Activated CD8-positive, alpha-beta T cell treated with anti-CD3 and anti-CD28 coated beads for 36 hours (primary cell): Measurements from ENCODE around the gene PCDH9. TPM values are rescaled to one million over a fixed set of nuclear protein-coding genes. Genes with fewer than 3 reads are reported as not detected.

ENCODE experiments used
- ATAC-seq: fragments of 200-7000 bp; cut with Tn5 transposase; one replicate; pipeline ENCODE4 v1.10.0; 2021; ENCODE audit warnings: mild to moderate bottlenecking, moderate library complexity
- CTCF ChIA-PET: fragments of 350-600 bp; sonication (Branson Sonifier 250); formaldehyde crosslinking; loops from one replicate; lab custom pipeline; 2021; ENCODE audit warnings: antibody characterized with exemption; lab: Charles Lee
- POLR2A ChIA-PET: fragments of 350-600 bp; sonication (Branson Sonifier 250); formaldehyde crosslinking; loops from one replicate; lab custom pipeline; 2021; ENCODE audit warnings: antibody characterized with exemption; lab: Charles Lee
- DNase-seq: peaks from one replicate; pipeline ENCODE4 v3.0.0-alpha.2; 2020
- H3K27ac Mint-ChIP-seq: one replicate; pipeline ENCODE4 v1.8.0; 2021; ENCODE audit warnings: mild to moderate bottlenecking, mixed read lengths
- H3K27me3 Mint-ChIP-seq: one replicate; pipeline ENCODE4 v1.8.0; 2021; ENCODE audit warnings: mixed read lengths
- H3K36me3 Mint-ChIP-seq: one replicate; pipeline ENCODE4 v1.8.0; 2021; ENCODE audit warnings: low read depth, mixed read lengths
- H3K4me1 Mint-ChIP-seq: one replicate; pipeline ENCODE4 v1.8.0; 2021; ENCODE audit warnings: low read depth, mixed read lengths
- H3K4me3 Mint-ChIP-seq: one replicate; pipeline ENCODE4 v1.8.0; 2021; ENCODE audit warnings: mild to moderate bottlenecking, moderate library complexity, mixed read lengths
- H3K9me3 Mint-ChIP-seq: one replicate; pipeline ENCODE4 v1.8.0; 2021; ENCODE audit warnings: mixed read lengths
- CTCF ChIP-seq: fragments of 200-600 bp; IDR thresholded peaks from one replicate; pipeline ENCODE4 v1.8.0; 2022; ENCODE audit warnings: antibody characterized with exemption, mild to moderate bottlenecking
- intact Hi-C: fragments of 100-400 bp; cut with micrococcal nuclease; formaldehyde crosslinking; loops from one replicate; pipeline ENCODE4 v1.10.0; 2022
- total RNA-seq, 2 experiments: library from RNA; stranded (reverse); gene quantifications; one replicate each; pipeline ENCODE4 v1.2.3, GENCODE V29; 2021

The PCDH9 gene
- total RNA-seq, 2 experiments from 2014 or later = 0.04 to 0.14 TPM

DNA sequence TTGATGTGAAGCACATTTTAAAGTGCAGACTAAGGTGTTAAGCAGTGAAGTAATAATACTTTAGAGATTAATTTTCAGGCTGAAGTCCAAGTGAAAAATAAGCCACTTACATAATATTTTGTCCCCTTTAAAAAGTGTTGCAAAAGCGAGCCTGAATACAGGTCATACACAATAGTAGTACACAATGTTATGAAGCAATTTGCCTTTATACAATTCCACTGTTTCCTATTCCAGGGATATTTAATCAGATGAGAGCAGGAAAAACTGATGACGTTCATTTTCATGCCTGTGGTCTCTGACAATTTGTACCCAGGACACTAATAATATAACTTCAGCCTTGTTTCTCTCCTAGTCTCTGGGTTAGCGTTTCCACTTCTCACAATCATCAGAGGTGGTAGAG lies 916.7 kb downstream of the PCDH9 start:
- intact Hi-C loops = no loop called here
- POLR2A ChIA-PET = no interaction called here
- H3K27ac Mint-ChIP-seq = no peak overlapping the region

GRCh38 chr13:66312312-66313087 lies 917.6 kb downstream of the PCDH9 start:
- Mint-ChIP-seq H3K4me3 (no peak overlapping the region), H3K4me1 (no peaks in the 10 kb centered on the region), H3K27ac (no peak overlapping the region), H3K9me3 (no peaks in the 10 kb centered on the region), H3K27me3 (no peaks in the 10 kb centered on the region), H3K36me3 (no peaks in the 10 kb centered on the region)
- intact Hi-C loops = no loop called here
- TF ChIP-seq CTCF = no peak
- DNase-seq (no peak), ATAC-seq (no peak)
- ChIA-PET POLR2A (no interaction called here), CTCF (no interaction called here)

More for the DNA sequence above, 916.7 kb downstream of the PCDH9 start:
- H3K36me3 Mint-ChIP-seq = no peaks in the 10 kb centered on the region
- DNase-seq = no peak
- CTCF ChIA-PET = interaction anchor here (0.6 kb wide), 1 partner anchor 293 kb away, joined by 3 read pairs; no protein-coding TSS in a partner anchor
- ATAC-seq = no peak
- H3K9me3 Mint-ChIP-seq = no peaks in the 10 kb centered on the region
- no peak overlapping the region for H3K4me3 Mint-ChIP-seq
- no peaks in the 10 kb centered on the region for H3K4me1 Mint-ChIP-seq
- TF ChIP-seq CTCF = no peak
- no peaks in the 10 kb centered on the region for H3K27me3 Mint-ChIP-seq

DNA sequence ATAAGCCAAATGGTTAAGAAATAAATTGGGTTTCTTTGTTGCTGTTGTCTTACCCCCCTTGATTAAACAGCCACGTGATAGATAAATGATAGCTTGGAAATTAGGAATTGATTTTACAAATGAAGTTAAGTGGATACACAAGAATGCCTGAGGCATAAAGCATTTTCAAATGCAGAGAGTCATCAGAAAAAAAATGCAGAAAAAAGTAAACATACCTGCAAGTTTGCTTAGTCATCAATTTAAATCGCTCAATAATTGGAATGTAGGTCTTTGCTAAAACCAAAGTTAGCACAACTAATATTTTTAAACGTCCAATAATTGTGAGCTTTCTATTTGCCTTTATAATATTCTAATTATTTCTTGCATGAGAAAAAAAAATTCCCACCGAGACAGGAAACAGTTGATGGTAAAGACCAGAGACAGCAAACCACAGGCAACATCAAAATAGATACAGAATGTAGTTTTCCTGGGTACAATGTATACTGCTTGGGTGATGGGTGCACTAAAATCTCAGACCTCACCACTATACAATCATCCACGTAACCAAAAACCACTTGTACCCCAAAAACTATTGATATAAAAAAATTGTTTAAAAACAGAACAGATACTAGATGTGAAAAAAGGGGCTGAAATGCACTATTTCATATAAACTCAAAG lies 924.0 kb downstream of the PCDH9 start:
- Mint-ChIP-seq H3K27ac (no peak overlapping the region), H3K4me1 (no peaks in the 10 kb centered on the region)

GRCh38 chr13:66301482-66301881 lies 928.7 kb downstream of the PCDH9 start:
- CTCF ChIA-PET = no interaction called here
- ATAC-seq (no peak), DNase-seq (no peak)
- Mint-ChIP-seq H3K4me3 (no peak overlapping the region), H3K9me3 (peaks cover 4% of the 10 kb centered on the region), H3K36me3 (no peaks in the 10 kb centered on the region), H3K4me1 (no peaks in the 10 kb centered on the region), H3K27me3 (no peaks in the 10 kb centered on the region), H3K27ac (no peak overlapping the region)
- intact Hi-C loops = no loop called here
- no peak for TF ChIP-seq CTCF
- POLR2A ChIA-PET = no interaction called here

More for the DNA sequence above, 924.0 kb downstream of the PCDH9 start:
- intact Hi-C loops = no loop called here
- Mint-ChIP-seq H3K4me3 (no peak overlapping the region), H3K36me3 (no peaks in the 10 kb centered on the region), H3K9me3 (no peaks in the 10 kb centered on the region), H3K27me3 (no peaks in the 10 kb centered on the region)
- ChIA-PET POLR2A (no interaction called here), CTCF (no interaction called here)
- no peak for TF ChIP-seq CTCF
- ATAC-seq (no peak), DNase-seq (no peak)

GRCh38 chr13:66301006-66301405 lies 929.1 kb downstream of the PCDH9 start:
- Mint-ChIP-seq H3K27me3 (no peaks in the 10 kb centered on the region), H3K36me3 (no peaks in the 10 kb centered on the region), H3K4me1 (no peaks in the 10 kb centered on the region), H3K9me3 (peaks cover 4% of the 10 kb centered on the region), H3K4me3 (no peak overlapping the region), H3K27ac (no peak overlapping the region)
- no peak for TF ChIP-seq CTCF
- CTCF ChIA-PET = no interaction called here
- intact Hi-C loops = no loop called here
- POLR2A ChIA-PET = no interaction called here
- ATAC-seq = no peak
- DNase-seq = no peak
